Glutamatergic neuron (in vitro differentiated cells): ENCODE measurements around the gene ARHGAP32. TPM values are rescaled to one million over a fixed set of nuclear protein-coding genes. Genes with fewer than 3 reads are reported as not detected.

Experiments
- DNase-seq: peaks from one replicate; pipeline ENCODE4 v3.0.0; 2022
- H3K27ac Mint-ChIP-seq: one replicate; pipeline ENCODE4 v1.8.0; 2020; ENCODE audit warnings: mild to moderate bottlenecking, mixed read lengths, inconsistent platforms; ENCODE audit not compliant: unreplicated experiment
- H3K27me3 Mint-ChIP-seq: one replicate; pipeline ENCODE4 v1.8.0; 2020; ENCODE audit warnings: mild to moderate bottlenecking, moderate library complexity, mixed read lengths, inconsistent platforms; ENCODE audit not compliant: unreplicated experiment
- H3K36me3 Mint-ChIP-seq: one replicate; pipeline ENCODE4 v1.8.0; 2020; ENCODE audit warnings: mild to moderate bottlenecking, mixed read lengths, inconsistent platforms; ENCODE audit not compliant: unreplicated experiment
- H3K4me1 Mint-ChIP-seq: one replicate; pipeline ENCODE4 v1.8.0; 2020; ENCODE audit warnings: mild to moderate bottlenecking, low read depth, mixed read lengths, inconsistent platforms; ENCODE audit not compliant: unreplicated experiment
- H3K4me3 Mint-ChIP-seq: one replicate; pipeline ENCODE4 v1.8.0; 2020; ENCODE audit warnings: mild to moderate bottlenecking, mixed read lengths, inconsistent platforms; ENCODE audit not compliant: unreplicated experiment
- H3K9me3 Mint-ChIP-seq: one replicate; pipeline ENCODE4 v1.8.0; 2020; ENCODE audit warnings: mild to moderate bottlenecking, moderate library complexity, mixed read lengths, inconsistent platforms; ENCODE audit not compliant: unreplicated experiment
- total RNA-seq: library from RNA; stranded (reverse); fragmentation: NEBNext Ultra II Directional; extraction: Animal tissue kit (Norgen Biotek cat#: 25700); gene quantifications from one replicate; pipeline ENCODE4 v1.2.1, GENCODE V29; 2021; ENCODE audit not compliant: unreplicated experiment
- TF ChIP-seq, protein P1 (sequence below): fragments of 200-600 bp; sonication (generic); IDR thresholded peaks from one replicate; pipeline ENCODE4 v1.5.0; 2021; ENCODE audit not compliant: partially characterized antibody, unreplicated experiment

The ARHGAP32 gene
- total RNA-seq, 1 donor from 2014 or later: 45.3 TPM

DNA sequence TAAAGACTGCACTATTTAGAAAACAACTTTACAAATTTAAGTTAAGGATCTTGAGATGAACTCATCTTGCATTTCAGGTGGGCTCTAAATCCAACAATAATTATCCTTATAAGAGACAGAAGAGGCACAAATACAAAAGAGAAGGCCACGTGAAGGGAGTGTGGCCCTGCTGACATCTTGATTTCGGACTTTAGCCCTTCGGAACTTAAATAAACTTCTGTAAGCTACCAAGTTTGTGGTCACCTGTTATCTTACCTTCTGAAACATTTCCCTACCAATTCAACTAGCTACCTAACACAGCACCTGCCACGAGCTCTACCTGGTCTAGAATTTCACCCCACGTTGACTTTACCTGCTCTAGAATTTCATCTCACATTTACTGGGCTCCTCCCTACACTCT lies 42.9 kb upstream of the ARHGAP32 start:
- Mint-ChIP-seq H3K27ac (no peak overlapping the region), H3K4me1 (peaks cover 14% of the 10 kb centered on the region), H3K9me3 (no peaks in the 10 kb centered on the region), H3K36me3 (peaks cover 3% of the 10 kb centered on the region), H3K4me3 (no peak overlapping the region), H3K27me3 (peaks cover 2% of the 10 kb centered on the region)
- DNase-seq: no peak
- TF ChIP-seq, protein P1, sequence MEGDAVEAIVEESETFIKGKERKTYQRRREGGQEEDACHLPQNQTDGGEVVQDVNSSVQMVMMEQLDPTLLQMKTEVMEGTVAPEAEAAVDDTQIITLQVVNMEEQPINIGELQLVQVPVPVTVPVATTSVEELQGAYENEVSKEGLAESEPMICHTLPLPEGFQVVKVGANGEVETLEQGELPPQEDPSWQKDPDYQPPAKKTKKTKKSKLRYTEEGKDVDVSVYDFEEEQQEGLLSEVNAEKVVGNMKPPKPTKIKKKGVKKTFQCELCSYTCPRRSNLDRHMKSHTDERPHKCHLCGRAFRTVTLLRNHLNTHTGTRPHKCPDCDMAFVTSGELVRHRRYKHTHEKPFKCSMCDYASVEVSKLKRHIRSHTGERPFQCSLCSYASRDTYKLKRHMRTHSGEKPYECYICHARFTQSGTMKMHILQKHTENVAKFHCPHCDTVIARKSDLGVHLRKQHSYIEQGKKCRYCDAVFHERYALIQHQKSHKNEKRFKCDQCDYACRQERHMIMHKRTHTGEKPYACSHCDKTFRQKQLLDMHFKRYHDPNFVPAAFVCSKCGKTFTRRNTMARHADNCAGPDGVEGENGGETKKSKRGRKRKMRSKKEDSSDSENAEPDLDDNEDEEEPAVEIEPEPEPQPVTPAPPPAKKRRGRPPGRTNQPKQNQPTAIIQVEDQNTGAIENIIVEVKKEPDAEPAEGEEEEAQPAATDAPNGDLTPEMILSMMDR: no peak

DNA sequence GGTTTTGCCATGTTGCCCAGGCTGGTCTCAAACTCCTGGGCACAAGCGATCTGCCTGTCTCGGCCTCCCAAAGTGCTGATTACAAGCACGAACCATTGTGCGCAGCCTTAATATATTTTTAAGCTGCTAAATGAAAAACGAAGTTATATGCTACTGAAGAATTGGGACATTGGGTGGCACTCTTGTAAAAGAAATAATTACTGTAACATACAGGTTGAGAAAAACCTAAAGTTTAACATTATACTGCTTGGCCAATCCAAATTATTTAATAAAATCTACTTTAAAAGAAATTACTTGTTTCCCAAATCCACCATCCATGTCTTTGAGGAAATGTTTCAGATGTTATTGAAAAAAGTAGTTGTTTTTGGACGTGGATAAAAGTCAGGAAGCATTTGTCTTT lies 37.9 kb upstream of the ARHGAP32 start:
- Mint-ChIP-seq H3K9me3 (peaks cover 2% of the 10 kb centered on the region), H3K27me3 (no peaks in the 10 kb centered on the region), H3K4me1 (peaks cover 4% of the 10 kb centered on the region), H3K36me3 (peaks cover 13% of the 10 kb centered on the region), H3K27ac (no peak overlapping the region), H3K4me3 (no peak overlapping the region)
- DNase-seq: no peak
- TF ChIP-seq, protein P1: no peak

DNA sequence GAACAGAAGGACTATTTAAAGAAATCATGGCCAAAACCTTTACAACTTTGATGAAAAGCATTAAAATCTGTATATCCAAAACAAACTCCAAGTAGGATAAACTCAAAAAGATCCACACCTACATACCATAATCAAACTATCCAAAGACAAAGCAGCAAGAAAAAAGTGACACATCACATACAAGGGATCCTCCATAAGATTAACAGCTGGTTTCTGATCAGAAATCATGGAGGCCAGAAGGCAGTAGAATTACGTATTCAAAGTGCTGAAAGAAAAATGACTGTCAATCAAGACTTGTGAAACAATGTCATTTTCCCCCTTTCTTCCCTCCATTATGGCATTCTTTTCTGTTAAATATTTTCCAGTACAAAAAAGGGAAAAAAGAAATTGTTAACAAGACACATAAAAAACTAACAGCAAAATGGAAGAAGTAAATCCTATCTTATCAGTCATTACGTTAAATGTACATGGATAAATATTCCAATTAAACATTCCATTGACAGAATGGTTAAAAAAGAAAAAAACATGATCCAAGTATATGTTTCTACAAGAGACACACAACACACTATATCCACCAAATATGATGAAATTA lies 34.2 kb upstream of the ARHGAP32 start:
- H3K4me3 Mint-ChIP-seq: no peak overlapping the region
- no peak overlapping the region for H3K27ac Mint-ChIP-seq
- H3K9me3 Mint-ChIP-seq: peaks cover 4% of the 10 kb centered on the region
- DNase-seq: no peak
- peaks cover 32% of the 10 kb centered on the region for H3K4me1 Mint-ChIP-seq
- peaks cover 3% of the 10 kb centered on the region for H3K27me3 Mint-ChIP-seq
- TF ChIP-seq, protein P1: no peak
- H3K36me3 Mint-ChIP-seq: peaks cover 13% of the 10 kb centered on the region

DNA sequence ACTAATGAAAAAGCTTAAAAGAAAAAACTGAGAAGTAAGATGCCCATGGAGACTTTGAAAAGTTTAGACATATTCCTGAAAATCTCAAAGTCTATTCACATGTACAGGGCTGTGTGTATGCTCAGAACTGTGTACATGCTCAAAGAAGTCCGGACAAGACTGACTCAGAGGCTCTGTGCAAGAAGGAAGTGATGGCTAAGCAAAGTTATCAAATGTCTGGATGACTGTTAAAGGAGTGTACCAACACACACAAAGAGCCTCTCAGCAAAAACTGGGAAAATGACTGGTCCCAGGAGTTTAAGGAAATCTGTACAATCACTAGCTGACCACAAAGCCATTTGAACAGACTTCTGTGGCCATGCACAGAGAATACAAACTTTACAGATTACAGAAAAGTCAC lies 33.1 kb upstream of the ARHGAP32 start:
- H3K27ac Mint-ChIP-seq: peak overlapping the region; percentile 30
- TF ChIP-seq, protein P1: no peak
- peaks cover 13% of the 10 kb centered on the region for H3K36me3 Mint-ChIP-seq
- no peak for DNase-seq
- no peak overlapping the region for H3K4me3 Mint-ChIP-seq
- peaks cover 3% of the 10 kb centered on the region for H3K27me3 Mint-ChIP-seq
- H3K4me1 Mint-ChIP-seq: peaks cover 35% of the 10 kb centered on the region
- peaks cover 4% of the 10 kb centered on the region for H3K9me3 Mint-ChIP-seq

DNA sequence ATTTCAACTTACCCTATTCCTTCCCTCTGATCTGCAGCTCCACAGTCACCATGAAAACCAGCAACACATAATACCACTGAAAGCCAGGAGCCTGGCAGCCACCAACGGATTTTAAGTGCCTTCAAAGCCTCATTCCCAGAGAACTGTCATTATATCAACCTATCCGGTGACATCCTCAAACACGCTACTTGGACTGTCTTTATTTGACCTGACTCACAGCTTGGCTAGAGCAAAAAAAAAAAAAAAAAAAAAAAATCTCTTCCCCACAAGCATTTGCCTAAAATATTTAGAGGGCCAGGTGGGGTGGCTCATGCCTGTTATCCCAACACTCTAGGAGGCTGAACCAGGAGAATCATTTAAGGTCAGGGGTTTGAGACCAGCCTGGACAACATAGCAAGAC lies 32.4 kb upstream of the ARHGAP32 start:
- TF ChIP-seq, protein P1: no peak
- Mint-ChIP-seq H3K27me3 (peaks cover 3% of the 10 kb centered on the region), H3K4me3 (peak overlapping the region; percentile 79), H3K36me3 (peaks cover 13% of the 10 kb centered on the region), H3K4me1 (peaks cover 41% of the 10 kb centered on the region), H3K27ac (peak overlapping the region; percentile 90), H3K9me3 (peaks cover 4% of the 10 kb centered on the region)
- DNase-seq: no peak
